GM18526 (cell line): Measurements from ENCODE around the gene GIMAP1.

Experiments
- POLR2A ChIP-seq: IDR thresholded peaks from 3 replicates; pipeline ENCODE4 v1.6.1; 2011; ENCODE audit not compliant: insufficient read length; ENCODE audit errors: extremely low read depth

Gene GIMAP1

GRCh38 chr7:150716368-150716767 lies at the start of gene GIMAP1:
GIMAP1 (plus strand) TSS chr7:150716613; CDS start chr7:150719048, 2,435 bp downstream.
- no peak for TF ChIP-seq POLR2A

- no peak for TF ChIP-seq POLR2A
These were observed 47.9 kb upstream of the GIMAP1 start for GRCh38 chr7:150668472-150668911.

GRCh38 chr7:150668977-150669376 lies 47.4 kb upstream of the GIMAP1 start:
- no peak for TF ChIP-seq POLR2A

GRCh38 chr7:150675714-150676113 lies 40.7 kb upstream of the GIMAP1 start:
- no peak for TF ChIP-seq POLR2A

- TF ChIP-seq POLR2A = no peak
These were observed 31.0 kb upstream of the GIMAP1 start, which contains the start of gene GIMAP2 for GRCh38 chr7:150685219-150686029. GIMAP2 (plus strand) TSS chr7:150685706; CDS start chr7:150687060, 1,354 bp downstream.

DNA sequence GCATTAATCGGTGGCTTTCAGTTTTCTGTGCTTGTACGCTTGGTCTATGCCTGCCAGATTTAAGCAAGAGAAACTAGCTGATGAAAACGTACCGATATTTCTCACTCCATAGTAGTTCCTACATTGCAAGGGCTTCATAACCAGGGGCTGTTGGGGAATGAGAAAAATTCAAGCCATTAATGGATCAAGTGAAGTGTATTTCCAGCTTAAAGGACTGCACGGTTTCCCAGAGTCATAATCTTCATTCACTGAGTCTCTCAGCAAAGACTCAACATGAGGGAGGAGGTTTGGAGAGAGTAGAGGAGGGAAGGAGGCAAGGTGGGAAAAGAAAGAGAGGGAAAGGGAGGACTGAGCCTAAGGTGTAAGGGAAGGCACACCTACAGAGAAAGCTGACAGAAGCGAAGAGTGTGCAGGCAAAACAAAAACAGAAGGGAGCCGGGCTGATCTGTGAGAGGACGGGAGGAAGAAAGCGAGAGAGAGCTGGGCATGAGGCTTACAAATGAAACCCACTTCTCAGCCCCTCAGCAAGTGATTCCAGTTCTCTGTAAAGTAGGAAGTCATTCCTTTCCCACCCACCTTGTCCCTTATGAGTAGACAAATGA lies 30.3 kb upstream of the GIMAP1 start:
- no peak for TF ChIP-seq POLR2A

DNA sequence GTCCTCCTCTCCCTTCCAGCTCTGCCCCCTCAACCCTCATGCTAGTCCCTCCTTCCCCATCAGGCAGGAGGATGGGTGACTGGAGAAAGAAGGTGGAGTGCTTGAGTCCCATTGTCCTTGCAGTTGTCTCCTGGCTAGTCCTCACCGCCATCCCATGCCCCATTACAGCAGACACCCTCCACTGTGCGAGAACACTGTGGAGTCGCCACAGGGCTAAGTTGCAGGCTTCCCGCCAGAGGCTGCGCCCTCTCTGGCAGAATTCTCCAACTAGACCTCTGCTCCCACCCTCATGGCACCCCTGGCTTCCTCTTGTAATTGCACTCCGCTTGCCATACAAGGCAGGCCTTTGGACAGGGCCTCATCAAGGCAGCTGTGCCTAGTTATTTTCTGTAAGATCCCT lies 27.8 kb upstream of the GIMAP1 start:
- no peak for TF ChIP-seq POLR2A

DNA sequence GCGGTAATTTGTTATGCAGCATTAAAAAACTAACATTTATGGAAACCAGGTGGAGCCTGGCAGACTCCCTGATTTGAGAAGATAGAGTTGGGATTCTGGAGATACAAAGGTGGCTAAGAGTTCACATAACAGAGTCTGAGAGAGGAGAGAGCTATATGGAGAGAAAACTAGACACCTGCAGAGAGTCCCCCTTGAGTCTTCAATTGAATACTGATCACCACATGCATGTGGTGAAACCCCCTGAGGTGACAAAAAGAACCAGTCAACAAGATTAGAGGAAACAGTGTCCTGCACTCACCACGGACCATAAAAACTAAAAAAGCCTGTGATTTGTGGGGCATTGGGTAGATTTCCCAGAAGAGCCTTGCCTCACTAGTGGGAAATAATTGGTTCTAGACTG lies 20.8 kb upstream of the GIMAP1 start:
- TF ChIP-seq POLR2A = no peak

DNA sequence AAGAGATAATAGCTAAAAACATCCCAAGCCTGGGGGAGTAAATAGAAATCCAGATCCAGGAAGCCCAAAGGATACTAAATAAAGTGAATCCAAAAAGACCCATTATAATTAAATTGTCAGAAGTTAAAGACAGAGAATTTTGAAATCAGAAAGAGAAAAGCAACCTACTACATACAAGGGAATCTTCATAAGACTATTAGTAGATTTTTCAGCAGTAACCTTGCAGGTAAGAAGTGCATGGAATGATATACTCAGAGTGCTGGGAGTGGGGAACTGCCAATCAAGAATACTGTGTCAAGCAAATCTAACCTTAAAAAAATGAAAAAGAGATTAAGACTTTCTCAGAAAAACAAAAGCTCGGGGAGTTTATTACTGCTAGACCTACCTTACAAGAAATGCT lies 13.2 kb upstream of the GIMAP1 start:
- no peak for TF ChIP-seq POLR2A

DNA sequence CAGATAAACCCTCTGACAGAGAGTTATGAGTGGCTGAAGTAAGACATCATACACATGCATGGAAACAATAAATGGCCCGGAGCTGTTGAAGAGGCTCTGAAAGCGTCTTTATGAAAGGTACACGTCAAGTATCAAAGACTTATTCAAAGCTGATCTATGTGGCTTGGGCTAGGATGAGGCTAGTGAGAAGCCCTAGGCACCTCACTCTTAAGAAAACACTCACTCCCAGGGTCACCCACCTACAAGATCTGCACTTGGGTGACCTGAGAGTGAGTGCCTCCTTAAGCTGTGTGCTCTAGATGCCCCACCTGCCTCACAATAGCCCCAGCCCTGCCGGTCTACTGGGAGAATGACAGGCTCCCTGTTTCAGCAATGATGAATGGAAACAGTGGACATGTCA lies 1.1 kb upstream of the GIMAP1 start:
- no peak for TF ChIP-seq POLR2A

DNA sequence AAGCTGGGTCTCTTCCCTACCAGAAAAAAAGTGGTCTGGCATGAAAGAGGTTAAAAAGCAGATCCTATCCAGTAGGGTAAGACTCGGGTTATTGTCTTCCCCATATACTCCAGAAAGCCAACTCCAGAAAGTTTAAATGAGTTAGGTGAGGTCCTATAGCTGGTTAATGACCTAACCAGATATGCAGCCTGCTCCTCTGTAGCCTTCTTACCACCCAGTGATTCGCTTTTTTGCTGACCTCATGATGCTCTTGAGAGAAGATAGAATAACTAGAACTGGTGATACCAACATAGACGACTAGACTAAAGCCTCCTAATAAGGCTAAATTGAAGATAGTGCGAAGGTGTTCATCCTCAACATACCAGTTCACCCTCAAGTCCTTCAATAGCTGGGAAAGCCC lies 675 bp upstream of the GIMAP1 start:
- no peak for TF ChIP-seq POLR2A

DNA sequence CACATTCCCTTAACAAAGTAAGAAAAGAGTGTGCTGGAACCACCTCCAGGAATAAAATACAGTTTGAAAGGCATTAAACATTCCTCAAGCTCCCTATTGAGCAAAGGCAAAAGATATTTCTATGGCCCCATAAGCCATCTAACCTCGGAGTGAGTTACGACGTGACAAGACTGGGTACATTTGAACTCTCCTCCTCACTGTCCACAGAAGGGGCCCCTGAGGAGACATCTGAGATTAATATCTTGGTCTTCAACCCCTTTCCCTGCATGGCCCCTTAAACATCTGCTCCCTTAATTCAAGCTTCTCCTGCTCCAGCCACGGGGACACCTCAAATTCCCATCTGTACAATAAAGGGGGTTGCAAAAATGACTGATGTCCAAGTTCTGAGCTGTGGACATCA lies 526 bp downstream of the GIMAP1 start:
- TF ChIP-seq POLR2A = no peak

DNA sequence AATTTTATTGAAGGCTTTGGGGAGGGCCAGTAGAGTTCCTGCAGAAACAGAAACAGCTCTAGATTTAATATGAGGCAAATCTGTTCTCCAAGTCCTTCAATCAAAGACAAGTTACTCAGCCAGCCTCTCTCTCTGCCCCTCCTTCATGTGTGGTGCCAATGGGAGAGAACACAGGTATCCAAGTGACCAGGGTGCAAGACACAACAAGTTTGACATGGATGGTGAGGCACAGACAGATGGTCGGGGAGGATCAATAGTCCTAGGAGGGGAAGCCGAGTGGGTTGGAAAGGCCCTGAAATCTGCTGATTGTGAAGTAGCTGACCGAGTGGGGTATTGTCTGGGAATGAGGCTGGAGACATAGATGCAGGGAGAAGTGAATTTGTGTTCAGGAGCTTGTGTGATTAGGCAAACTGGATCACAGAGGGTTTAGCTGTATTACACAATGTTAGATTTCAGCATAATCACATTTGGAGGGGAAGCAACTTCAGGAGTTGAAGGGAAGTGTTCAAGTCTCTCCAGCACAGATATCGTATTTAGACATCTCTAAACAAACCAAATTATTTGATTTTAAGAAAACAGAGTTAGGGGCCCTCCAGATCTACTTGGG lies 1.5 kb downstream of the GIMAP1 start:
- no peak for TF ChIP-seq POLR2A

DNA sequence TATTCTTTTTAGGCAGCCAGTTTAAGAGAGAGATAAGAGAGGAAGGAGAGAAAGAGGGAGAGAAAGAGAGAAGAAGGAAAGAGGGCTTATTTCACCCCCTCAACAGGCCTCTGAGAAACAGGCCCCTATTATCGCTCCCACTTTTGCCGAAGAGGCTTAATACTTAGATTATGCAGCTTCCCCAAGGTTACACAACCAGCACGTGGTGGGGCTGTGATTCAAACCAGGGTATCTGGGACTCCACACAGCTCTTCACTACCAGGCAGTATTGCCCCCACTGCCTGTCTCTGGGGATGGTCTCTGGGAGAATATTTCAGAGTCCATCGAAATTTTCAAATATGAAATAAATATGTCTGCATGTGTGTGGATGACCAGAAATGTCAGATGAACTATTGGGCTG lies 3.0 kb downstream of the GIMAP1 start:
- no peak for TF ChIP-seq POLR2A

DNA sequence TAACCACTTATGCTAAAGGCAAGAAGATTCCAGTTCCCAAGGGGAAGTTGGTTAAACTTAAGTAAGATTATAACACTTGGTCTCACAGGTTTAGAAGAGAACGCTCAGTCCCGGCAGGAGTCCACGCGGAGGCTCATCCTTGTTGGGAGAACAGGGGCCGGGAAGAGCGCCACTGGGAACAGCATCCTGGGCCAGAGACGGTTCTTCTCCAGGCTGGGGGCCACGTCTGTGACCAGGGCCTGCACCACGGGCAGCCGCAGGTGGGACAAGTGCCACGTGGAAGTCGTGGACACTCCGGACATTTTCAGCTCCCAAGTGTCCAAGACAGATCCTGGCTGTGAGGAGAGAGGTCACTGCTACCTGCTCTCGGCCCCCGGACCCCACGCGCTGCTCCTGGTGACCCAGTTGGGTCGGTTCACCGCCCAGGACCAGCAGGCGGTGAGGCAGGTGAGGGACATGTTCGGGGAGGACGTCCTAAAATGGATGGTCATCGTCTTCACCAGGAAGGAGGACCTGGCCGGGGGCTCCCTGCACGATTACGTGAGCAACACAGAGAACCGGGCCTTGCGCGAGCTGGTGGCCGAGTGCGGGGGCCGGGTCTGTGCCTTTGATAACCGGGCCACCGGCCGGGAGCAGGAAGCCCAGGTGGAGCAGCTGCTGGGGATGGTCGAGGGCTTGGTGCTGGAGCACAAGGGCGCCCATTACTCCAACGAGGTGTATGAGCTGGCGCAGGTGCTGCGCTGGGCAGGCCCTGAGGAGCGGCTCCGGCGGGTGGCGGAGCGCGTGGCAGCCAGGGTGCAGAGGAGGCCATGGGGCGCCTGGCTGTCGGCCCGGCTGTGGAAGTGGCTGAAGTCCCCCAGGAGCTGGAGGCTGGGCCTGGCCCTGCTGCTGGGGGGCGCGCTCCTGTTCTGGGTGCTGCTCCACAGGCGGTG lies 3.8 kb downstream of the GIMAP1 start:
- TF ChIP-seq POLR2A = no peak

DNA sequence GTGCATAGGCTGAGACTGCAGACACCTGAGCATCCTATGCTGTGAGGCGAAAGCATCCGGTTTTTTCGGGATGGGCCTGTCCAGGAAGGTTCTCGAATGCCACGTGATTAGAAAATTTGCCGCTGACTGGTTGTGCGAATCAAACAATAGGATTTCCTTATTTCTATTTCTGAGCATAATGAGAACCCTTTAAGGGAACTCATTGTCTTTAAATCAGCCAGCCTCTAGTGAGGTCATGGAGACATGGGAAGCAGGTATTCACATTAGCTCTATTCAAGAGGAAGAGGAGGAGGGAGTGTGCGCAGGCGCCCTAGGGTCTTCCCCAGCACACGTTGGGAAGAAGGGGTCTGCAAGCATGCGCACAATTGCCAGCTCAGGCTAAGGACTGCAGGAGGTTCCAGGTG lies 5.6 kb downstream of the GIMAP1 start:
- no peak for TF ChIP-seq POLR2A

DNA sequence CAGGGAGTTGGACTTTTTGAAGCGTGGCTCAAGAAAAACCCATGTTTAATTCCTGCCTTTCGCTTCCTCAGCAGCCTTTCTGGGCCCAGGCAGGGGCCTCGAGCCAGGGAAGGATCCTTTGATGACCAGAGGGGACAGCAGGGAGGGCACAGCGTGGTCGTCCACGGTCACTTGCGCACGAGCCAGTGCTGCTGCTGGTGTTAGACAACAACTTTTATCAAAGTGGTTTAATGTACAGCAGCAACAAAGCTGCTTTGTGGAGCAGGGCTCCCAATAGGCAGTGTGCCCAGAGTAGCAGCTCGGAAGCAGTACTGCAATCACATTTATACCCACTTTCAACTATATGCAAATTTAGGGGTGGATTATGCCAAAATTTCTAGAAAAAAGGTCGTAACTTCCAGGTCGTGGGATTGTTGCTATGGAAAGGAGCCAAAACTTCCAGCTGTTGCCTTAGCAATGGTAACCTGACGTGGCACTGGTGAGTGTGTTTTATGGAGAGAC lies 6.1 kb downstream of the GIMAP1 start:
- no peak for TF ChIP-seq POLR2A
